G401 (cell line): ENCODE results near the gene MAP3K10. TPM values are rescaled to one million over a fixed set of nuclear protein-coding genes. Genes with fewer than 3 reads are reported as not detected.
"Not testable (repeated sequence)": the region's sequence is repeated elsewhere in the genome, so short reads cannot be mapped to it uniquely, and the experiment has no call there.

Experiments used
- DNase-seq: peaks from one replicate; pipeline ENCODE4 v3.0.0-alpha.2; 2015; ENCODE audit warnings: low spot score
- in situ Hi-C: cut with HindIII; loops from 2 replicates; pipeline ENCODE4 v1.10.0; 2016; ENCODE audit warnings: low sequenced_read_pairs, mixed read lengths
- total RNA-seq: library from RNA; depleted of rRNA; stranded (reverse); fragments of >200 nt; shearing (Covaris generic); gene quantifications from 2 replicates; pipeline ENCODE4 v1.2.3, GENCODE V29; 2014

MAP3K10 gene
- total RNA-seq, 1 experiment from 2014 or later, result 13.8 TPM

DNA sequence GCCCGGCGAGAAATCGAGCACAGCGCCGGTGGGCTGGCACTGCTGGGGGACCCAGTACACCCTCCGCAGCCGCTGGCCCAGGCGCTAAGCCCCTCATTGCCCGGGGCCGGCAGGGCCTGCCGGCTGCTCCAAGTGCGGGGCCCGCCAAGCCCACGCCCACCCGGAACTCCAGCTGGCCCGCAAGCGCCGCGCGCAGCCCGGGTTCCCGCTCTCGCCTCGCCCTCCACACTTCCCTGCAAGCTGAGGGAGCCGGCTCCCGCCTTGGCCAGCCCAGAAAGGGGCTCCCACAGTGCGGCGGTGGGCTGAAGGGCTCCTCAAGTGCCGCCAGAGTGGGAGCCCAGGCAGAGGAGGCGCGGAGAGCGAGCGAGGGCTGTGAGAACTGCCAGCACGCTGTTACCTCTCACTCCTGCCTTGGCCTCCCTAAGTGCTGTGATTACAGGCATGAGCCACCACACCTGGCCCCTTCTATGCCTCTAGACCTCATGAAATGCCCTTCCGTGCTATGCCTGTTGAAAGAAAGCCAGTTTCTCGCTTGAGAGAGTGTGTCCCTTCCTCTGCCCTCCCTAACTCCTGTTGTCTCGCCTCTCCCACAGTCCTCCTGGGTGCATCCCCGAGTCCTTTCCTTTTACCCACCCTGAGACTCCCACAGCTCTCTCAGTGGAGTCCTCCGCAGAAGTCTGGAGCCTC is 20.8 kb upstream of the MAP3K10 start:
- DNase-seq, in situ Hi-C loops: not testable (repeated sequence)

GRCh38 chr19:40171293-40171692 is 19.9 kb upstream of the MAP3K10 start:
- in situ Hi-C loops, DNase-seq: not testable (repeated sequence)

DNA sequence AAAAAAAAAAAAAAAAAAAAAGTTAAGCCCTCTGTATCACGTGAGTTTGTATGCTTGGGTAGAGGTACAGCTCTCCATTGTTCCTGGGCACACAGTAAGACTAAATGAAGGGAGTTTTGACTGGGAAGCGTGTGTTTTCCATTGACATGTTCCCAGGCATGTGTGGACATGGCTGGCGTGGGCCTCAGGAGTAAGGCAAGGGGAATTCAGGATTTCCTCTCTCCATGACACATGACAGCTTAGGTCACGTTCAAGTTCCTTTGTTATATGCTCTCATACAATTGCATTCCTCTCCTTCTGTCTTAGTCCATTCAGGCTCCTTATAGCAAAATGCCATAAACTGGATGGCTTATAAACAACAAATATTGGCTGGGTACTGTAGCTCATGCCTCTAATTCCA is 17.1 kb upstream of the MAP3K10 start:
- in situ Hi-C loops, result no loop called here
- DNase-seq, result no peak

DNA sequence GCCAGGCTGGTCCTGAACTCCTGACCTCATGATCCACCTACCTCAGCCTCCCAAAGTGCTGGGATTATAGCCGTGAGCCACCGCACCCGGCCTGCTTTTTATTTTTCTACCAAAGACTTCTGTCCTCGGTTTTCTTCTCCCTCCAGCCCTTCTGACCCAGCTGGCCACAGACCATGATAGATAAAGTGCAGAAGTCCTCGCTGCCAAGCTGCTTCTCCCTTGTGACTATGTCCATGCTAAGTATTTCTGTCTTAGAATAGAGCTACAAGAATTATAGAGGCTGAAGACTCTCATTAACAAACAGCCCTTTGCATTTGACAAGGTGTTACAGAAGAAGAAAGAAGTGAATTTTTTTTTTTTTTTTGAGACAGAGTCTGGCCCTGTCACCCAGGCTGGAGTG is 15.4 kb upstream of the MAP3K10 start:
- DNase-seq, result no peak
- in situ Hi-C loops, result no loop called here

DNA sequence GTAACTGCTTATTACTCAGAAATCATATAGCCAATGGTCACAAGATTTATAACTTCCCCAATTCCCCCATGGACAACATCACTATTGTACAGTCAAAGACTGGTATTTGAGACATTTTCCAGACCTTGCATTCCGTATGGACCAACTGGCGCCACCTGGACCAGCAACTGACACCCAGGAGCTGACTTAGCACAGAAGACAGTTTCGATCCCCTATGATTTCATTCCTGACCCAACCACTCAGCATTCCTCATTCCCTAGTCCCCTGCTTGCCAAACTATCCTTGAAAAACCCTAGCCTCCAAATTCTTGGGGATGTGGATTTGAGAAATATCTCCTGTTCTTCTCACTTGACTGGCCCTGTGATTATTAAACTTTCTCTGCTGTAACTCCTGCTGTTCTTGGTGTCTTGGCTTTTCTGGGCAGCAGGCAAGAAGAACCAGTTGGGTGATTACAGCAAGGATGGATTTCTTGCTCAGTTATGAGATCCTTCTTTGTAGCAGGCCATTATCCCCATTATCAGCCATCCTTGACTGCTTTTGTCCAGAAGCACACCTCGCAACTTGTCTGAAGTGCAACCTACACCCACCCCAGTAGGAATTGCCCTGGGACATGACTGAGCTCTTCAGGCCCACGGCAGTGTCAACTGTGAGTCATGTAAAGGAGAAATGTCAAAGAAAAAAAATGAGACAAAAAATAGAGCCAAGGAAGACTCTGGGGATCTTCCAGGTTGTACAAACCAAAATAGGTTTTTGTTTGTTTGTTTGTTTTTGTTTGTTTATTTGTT is 13.7 kb upstream of the MAP3K10 start:
- in situ Hi-C loops, result no loop called here
- DNase-seq, result no peak

GRCh38 chr19:40178756-40179155 is 12.5 kb upstream of the MAP3K10 start:
- DNase-seq, result no peak
- in situ Hi-C loops, result no loop called here

- in situ Hi-C loops, result no loop called here
- DNase-seq, result no peak
Measured at GRCh38 chr19:40184273-40184672, 7.0 kb upstream of the MAP3K10 start.

DNA sequence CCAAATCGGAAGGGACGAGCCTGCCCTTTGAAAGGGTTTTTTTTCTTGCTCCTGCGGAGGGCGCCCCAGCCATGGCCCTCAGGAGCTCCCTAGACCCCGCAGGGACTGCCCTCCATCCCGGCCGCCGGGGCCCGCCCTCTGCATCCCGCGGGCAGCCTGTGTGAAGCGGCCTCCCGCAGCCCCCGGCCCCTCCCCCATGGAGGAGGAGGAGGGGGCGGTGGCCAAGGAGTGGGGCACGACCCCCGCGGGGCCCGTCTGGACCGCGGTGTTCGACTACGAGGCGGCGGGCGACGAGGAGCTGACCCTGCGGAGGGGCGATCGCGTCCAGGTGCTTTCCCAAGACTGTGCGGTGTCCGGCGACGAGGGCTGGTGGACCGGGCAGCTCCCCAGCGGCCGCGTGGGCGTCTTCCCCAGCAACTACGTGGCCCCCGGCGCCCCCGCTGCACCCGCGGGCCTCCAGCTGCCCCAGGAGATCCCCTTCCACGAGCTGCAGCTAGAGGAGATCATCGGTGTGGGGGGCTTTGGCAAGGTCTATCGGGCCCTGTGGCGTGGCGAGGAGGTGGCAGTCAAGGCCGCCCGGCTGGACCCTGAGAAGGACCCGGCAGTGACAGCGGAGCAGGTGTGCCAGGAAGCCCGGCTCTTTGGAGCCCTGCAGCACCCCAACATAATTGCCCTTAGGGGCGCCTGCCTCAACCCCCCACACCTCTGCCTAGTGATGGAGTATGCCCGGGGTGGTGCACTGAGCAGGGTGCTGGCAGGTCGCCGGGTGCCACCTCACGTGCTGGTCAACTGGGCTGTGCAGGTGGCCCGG is 815 bp downstream of the MAP3K10 start:
- DNase-seq, result peak; percentile 45
- in situ Hi-C loops, result no loop called here

DNA sequence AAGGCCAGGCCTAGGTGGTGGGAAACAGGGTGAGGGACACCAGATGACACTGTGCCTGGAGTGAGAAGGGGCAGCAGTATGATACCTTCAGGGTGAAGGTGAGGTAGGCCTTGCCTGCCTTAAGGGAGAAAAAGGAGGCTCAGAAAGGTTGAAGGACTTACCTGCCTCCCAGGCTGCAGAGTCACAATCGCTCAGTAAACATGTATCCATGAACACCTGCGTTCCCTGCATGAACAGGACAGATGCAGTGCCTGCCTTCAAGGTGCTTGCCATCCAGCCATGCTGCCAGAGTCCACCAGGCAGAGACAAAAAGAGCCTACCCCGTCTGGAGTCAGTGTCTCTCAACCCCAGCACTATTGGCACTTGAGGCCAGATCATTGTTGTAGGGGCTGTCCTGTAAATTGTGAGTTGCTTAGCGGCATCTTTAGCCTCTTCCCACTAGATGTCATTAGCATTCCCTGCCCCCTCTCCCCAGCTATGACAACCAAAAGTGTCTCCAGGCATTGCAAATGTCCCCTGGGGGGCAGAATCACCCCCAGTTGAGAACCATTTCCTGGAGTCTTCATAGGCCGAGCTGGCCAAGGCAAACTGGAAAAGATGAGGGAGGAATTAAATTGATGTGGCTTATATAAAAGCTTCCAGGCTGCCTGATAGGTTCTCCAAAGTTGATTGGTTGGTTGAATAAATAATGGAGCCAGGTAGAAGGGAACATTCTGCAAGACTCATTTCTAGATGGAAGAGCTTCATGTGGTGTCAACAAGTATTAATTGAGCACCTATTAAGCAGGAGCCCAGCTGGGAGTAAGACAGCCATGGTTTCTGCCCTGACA is 1.7 kb downstream of the MAP3K10 start:
- in situ Hi-C loops, result no loop called here
- DNase-seq, result no peak

GRCh38 chr19:40193587-40193849 is 2.3 kb downstream of the MAP3K10 start:
- in situ Hi-C loops, result no loop called here
- DNase-seq, result no peak

- in situ Hi-C loops, result no loop called here
- no peak for DNase-seq
Measured at GRCh38 chr19:40198272-40198990, 7.2 kb downstream of the MAP3K10 start.

DNA sequence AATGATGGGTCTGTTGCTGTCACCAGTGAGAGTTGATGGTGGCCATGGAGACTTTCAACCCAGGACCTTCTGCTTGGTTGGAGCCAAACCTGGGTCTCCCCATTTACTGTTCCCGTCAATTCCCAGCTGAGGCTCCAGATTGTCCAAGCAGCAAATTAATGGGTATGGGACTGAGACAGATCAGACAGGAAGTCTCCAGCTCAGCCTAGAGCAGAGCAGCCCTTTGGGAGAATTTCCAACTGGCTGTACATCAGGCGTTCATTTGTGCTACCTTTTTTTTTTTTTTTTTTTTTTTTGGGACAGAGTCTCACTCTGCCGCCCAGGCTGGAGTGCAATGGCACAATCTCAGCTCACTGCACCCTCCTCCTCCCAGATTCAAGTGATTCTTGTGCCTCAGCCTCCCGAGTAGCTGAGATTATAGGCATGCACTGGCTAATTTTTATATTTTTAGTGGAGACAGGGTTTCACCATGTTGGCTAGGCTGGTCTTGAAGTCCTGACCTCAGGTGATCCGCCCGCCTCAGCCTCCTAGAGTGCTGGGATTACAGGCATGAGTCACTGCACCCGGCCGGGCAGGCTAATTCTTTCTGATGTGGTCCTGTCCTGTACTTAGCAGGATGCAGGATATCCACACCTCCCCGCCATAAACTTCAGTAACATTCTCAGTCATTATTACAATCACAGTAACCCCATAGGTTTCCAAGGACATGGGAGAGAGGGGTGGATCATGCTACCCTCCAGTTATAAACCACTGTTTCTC is 9.3 kb downstream of the MAP3K10 start:
- DNase-seq, result peak; percentile 60
- in situ Hi-C loops, result no loop called here

DNA sequence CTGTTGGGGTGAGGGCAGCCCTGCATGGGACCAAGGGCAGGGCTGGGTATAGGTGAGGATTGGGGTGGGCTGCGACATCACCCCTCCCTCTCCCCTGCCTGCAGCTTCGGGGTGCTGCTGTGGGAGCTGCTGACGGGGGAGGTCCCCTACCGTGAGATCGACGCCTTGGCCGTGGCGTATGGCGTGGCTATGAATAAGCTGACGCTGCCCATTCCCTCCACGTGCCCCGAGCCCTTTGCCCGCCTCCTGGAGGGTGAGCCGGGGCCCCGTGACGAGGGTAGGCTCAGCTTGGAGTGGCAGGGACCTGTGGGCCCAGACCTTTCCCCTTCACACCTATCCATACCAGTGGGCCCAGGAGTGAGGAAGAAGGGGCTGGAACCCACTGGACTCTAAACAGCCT is 13.2 kb downstream of the MAP3K10 start:
- in situ Hi-C loops, result no loop called here
- no peak for DNase-seq

DNA sequence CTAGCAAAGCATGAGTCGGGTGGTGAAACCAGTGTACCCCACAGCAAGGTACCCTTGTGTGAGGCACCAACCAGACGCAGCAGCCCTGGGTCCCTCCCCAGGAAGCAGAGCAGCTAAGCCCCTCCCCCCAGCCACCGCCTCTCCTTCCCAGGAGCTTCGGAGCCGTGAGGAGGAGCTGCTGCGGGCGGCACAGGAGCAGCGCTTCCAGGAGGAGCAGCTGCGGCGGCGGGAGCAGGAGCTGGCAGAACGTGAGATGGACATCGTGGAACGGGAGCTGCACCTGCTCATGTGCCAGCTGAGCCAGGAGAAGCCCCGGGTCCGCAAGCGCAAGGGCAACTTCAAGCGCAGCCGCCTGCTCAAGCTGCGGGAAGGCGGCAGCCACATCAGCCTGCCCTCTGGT is 14.5 kb downstream of the MAP3K10 start:
- DNase-seq, result no peak
- in situ Hi-C loops, result no loop called here

- no peak for DNase-seq
- in situ Hi-C loops, result no loop called here
Measured at GRCh38 chr19:40208602-40209001, 17.4 kb downstream of the MAP3K10 start.

- in situ Hi-C loops, result no loop called here
- no peak for DNase-seq
Measured at GRCh38 chr19:40210889-40211288, 19.7 kb downstream of the MAP3K10 start.

- no peak for DNase-seq
- in situ Hi-C loops, result no loop called here
Measured at GRCh38 chr19:40213251-40213829, 22.1 kb downstream of the MAP3K10 start.
